EL (cell line): ENCODE results near the gene LRRC51.
A peak's percentile ranks its signal among the peaks of the same experiment; 100 is the strongest.
"Not testable (repeated sequence)": the region's sequence is repeated elsewhere in the genome, so short reads cannot be mapped to it uniquely, and the experiment has no call there.

ENCODE experiments used
- DNase-seq: peaks from one replicate; pipeline ENCODE4 v3.0.0-alpha.2; 2016

LRRC51 gene

DNA sequence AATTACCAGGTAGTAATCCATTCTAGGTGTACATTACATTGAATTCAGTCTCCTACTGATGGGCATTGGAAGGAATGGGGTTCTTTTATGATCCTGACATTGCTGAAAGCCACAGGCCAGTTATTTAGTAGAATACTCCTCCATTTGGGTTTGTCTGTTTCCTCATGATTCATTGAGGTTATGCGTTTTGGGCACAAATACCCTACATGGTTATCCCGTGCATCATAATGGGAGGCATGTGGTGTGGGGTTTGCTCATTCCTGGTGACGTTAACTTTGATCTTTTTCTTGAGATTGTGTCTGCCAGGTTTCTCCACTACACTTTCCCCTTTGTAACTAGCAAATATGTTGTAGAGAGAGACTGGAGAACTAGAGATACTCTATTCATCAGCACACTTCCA lies 60.4 kb downstream of the LRRC51 start:
- peak; percentile 97 for DNase-seq

DNA sequence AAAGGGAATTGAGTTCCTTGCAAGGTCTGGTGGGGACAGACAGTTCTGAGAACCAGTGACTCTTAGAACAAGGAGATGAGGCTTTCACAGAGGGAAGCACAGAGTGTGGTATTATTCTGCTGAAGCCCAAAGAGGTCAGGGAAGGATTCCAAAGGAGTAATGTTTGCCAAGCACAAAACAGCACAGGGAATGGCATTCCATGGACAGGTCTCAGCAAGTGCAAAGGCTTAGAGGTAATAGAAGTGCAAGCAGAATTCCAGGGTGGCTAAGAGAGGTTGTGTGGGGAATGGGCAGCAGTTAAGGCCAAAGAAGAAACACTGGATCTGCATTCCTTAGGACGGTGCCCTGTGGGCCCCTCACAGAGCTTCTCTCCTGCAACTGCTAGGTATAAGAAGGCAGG lies 61.4 kb downstream of the LRRC51 start:
- DNase-seq: peak; percentile 53

DNA sequence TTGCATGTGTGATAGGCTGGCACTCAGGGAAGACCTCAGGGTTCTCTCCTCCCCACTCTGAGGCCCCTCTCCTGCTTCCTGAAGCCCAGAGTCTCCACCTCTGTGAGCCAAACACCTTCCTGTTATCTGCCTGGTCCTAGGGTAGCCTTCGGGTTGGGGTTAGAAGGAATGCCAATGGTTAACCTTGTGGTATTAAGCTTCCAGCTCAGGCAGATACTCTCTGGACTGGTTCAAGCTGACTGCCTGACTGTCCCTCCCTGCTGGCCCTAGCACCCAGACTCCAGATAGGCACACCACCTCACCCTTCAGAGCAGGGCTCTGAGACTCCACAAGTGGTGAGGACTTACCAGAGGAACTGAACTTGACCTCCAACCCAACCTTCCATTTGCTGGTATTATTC lies 61.9 kb downstream of the LRRC51 start:
- DNase-seq: not testable (repeated sequence)

DNA sequence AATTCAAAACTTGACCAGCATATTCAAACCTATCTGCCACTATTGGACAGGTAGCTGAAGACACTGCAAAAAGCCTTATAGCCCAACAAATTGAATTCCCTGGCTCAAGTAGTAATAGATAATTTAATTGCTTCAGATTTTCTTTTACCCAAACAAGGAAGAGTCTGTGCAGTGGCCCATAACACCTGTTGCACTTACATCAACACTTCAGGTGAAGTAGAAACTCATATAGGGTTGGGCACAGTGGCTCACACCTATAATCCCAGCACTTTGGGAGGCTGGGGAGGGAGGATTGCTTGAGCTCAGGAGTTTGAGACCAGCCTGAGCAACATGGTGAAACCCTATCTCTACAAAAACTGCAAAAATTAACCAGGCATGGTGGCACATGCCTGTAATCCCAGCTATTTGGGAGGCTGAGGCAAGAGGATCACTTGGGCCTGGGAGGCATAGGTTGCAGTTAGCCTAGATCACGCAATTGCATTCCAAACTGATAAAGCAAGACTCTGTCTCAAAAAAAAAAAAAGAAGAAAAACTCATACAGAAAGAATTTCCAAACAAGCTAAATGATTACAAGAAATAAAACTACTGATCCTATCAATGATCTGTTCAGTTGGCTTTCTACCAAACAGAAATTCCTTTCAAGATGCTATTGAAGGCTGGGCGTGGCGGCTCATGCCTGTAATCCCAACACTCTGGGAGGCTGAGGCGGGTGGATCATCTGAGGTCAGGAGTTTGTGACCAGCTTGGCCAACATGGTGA lies 64.3 kb downstream of the LRRC51 start:
- DNase-seq: peak; percentile 98
